ENCODE measurements around the gene SV2B. TPM values are rescaled to one million over a fixed set of nuclear protein-coding genes. Genes with fewer than 3 reads are reported as not detected.

The SV2B gene
- total and polyA plus RNA-seq, 3 donors from 2014 or later, result 1.6 to 1.7 (median 1.7) TPM

DNA sequence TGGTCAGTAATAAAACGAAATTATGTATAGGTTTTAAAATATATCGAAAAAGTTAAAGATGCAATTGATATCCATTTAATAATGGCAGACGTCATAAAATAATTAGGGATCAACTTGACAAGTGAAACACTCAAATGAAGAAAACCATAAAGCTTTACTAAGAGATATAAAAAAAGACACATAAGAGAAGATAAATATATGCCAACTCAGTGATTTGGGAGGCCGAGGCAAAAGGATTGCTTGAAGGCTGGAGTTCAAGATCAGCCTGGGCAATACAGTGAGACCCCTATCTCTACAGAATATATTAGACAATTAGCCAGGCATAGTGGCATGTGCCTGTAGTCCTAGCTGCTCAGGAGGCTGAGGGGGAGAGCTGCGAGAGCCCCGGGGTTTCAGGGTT is 190.5 kb downstream of the SV2B start:
- DNase-seq, result no peak
- H3K27me3 ChIP-seq, result no peaks in the 10 kb centered on the region
- no peaks in the 10 kb centered on the region for H3K9me3 ChIP-seq
- TF ChIP-seq, protein P1, sequence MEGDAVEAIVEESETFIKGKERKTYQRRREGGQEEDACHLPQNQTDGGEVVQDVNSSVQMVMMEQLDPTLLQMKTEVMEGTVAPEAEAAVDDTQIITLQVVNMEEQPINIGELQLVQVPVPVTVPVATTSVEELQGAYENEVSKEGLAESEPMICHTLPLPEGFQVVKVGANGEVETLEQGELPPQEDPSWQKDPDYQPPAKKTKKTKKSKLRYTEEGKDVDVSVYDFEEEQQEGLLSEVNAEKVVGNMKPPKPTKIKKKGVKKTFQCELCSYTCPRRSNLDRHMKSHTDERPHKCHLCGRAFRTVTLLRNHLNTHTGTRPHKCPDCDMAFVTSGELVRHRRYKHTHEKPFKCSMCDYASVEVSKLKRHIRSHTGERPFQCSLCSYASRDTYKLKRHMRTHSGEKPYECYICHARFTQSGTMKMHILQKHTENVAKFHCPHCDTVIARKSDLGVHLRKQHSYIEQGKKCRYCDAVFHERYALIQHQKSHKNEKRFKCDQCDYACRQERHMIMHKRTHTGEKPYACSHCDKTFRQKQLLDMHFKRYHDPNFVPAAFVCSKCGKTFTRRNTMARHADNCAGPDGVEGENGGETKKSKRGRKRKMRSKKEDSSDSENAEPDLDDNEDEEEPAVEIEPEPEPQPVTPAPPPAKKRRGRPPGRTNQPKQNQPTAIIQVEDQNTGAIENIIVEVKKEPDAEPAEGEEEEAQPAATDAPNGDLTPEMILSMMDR (IDR thresholded peaks at IDR 0.05), result no peak
- no peak for TF ChIP-seq POLR2A (IDR thresholded peaks at IDR 0.05)
- no peak overlapping the region for H3K27ac ChIP-seq
- no peaks in the 10 kb centered on the region for H3K36me3 ChIP-seq (ENCODE audit: low read depth, missing control alignments)
- intact Hi-C loops (cut with DNase I; ENCODE audit: low total_unique reads), result no loop called here
- H3K4me1 ChIP-seq, result peaks cover 18% of the 10 kb centered on the region
- WGBS, 2 donors, result 89 to 92% methylated on average over 6 of the region's 6 CpGs
- H3K4me3 ChIP-seq, result no peak overlapping the region

DNA sequence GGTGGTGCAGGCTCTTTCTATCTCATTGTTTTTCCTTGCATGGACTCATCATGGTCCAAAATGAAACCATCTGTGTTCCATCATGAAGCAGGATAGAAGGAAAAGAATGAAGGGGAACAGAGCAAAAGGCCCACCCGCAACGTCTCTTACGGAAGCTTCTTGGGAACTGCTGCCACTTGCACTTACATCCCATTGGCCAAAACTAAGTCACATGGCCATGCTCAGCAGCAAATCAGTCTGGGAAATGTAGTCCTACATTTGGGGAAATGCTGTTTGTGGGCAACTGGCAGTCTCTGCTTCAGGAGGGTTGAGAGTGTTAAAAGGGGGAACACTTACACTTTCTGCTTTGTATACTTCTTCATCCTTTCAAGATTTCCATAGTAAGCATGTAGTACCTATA is 191.6 kb downstream of the SV2B start:
- no peak overlapping the region for H3K27ac ChIP-seq
- H3K9me3 ChIP-seq, result no peaks in the 10 kb centered on the region
- H3K27me3 ChIP-seq, result no peaks in the 10 kb centered on the region
- no peaks in the 10 kb centered on the region for H3K36me3 ChIP-seq (ENCODE audit: low read depth, missing control alignments)
- H3K4me1 ChIP-seq, result peaks cover 12% of the 10 kb centered on the region
- DNase-seq, result peak; percentile 54
- 22 to 49% methylated on average over 3 of the region's 3 CpGs for WGBS, 2 donors
- intact Hi-C loops (cut with DNase I; ENCODE audit: low total_unique reads), result no loop called here
- TF ChIP-seq, protein P1 (IDR thresholded peaks at IDR 0.05), result no peak
- no peak for TF ChIP-seq POLR2A (IDR thresholded peaks at IDR 0.05)
- H3K4me3 ChIP-seq, result no peak overlapping the region

DNA sequence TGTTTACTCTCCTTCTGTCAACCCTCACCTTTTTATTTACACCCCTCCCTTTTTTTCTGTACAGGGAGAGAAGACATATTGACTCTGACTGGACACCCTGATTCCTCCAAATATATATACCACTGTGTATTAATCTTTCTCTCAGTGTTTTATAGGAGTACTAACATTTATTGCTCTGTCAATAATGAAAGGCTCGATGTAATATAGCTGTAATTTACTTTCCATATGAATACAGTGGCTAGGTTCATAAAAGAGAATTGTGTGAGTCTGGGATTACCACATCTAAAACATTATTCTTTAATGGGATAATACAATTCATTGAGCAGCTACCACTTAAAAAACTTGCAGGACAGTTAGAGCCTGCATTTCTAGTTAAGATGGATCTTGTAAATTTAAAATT is 194.3 kb downstream of the SV2B start:
- H3K4me3 ChIP-seq, result no peak overlapping the region
- intact Hi-C loops (cut with DNase I; ENCODE audit: low total_unique reads), result no loop called here
- no peaks in the 10 kb centered on the region for H3K4me1 ChIP-seq
- no peaks in the 10 kb centered on the region for H3K27me3 ChIP-seq
- no peaks in the 10 kb centered on the region for H3K9me3 ChIP-seq
- TF ChIP-seq, protein P1 (IDR thresholded peaks at IDR 0.05), result no peak
- no peak for TF ChIP-seq POLR2A (IDR thresholded peaks at IDR 0.05)
- no peak overlapping the region for H3K27ac ChIP-seq
- DNase-seq, result no peak
- WGBS, 2 donors, result 71 to 82% methylated on average over 1 of the region's 1 CpG
- H3K36me3 ChIP-seq (ENCODE audit: low read depth, missing control alignments), result no peaks in the 10 kb centered on the region

DNA sequence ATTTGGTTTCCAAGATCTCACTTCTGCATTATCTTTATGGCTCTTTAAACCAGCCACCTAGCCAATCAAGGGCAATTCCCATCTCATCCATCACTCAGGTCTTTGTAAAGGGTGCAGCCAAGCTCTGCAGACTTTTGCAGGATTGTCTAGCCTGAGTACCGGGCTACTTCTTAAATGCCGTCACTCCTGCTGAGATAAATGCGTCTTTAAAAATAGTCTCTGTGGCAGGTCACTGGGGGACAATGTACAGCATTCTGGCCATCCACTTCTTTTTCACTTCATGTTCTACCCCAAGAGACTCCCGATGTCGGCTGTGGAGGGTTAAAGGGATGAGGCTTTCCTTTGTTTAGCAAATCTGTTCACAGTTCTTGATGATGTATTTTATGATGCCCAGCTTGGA is 194.7 kb downstream of the SV2B start:
- no peaks in the 10 kb centered on the region for H3K9me3 ChIP-seq
- WGBS, 2 donors, result 53 to 54% methylated on average over 5 of the region's 5 CpGs
- H3K27ac ChIP-seq, result no peak overlapping the region
- intact Hi-C loops (cut with DNase I; ENCODE audit: low total_unique reads), result no loop called here
- DNase-seq, result no peak
- H3K36me3 ChIP-seq (ENCODE audit: low read depth, missing control alignments), result no peaks in the 10 kb centered on the region
- TF ChIP-seq POLR2A (IDR thresholded peaks at IDR 0.05), result no peak
- TF ChIP-seq, protein P1 (IDR thresholded peaks at IDR 0.05), result no peak
- no peak overlapping the region for H3K4me3 ChIP-seq
- no peaks in the 10 kb centered on the region for H3K4me1 ChIP-seq
- no peaks in the 10 kb centered on the region for H3K27me3 ChIP-seq

DNA sequence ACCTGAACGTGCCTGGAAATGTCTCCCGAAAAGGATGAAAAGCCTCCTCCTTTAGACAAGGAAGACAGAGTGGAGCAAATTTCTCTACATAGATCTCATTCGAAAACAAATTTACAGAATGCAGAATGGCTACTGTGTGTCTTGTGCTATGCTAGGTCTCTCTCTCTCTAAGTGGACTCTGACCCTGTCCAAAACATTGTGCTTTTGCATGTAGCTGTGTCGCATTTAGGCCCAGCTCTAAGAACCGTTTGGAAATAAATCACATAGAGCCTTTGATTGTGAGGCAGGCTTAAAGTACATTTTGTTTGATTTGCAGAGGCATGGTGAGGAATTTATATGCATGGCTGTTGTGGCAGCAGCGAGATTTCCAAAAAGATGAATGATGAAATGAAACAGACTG is 198.0 kb downstream of the SV2B start:
- no peaks in the 10 kb centered on the region for H3K9me3 ChIP-seq
- intact Hi-C loops (cut with DNase I; ENCODE audit: low total_unique reads), result no loop called here
- TF ChIP-seq POLR2A (IDR thresholded peaks at IDR 0.05), result no peak
- TF ChIP-seq, protein P1 (IDR thresholded peaks at IDR 0.05), result no peak
- H3K4me1 ChIP-seq, result no peaks in the 10 kb centered on the region
- WGBS, 2 donors, result 75 to 77% methylated on average over 6 of the region's 6 CpGs
- DNase-seq, result no peak
- H3K4me3 ChIP-seq, result no peak overlapping the region
- H3K27ac ChIP-seq, result no peak overlapping the region
- no peaks in the 10 kb centered on the region for H3K36me3 ChIP-seq (ENCODE audit: low read depth, missing control alignments)
- no peaks in the 10 kb centered on the region for H3K27me3 ChIP-seq

Data from testis (tissue), 3 donors.